IPS DF 6.9 (cell line): ENCODE results near the gene NOP53.
"Not testable (repeated sequence)": the region's sequence is repeated elsewhere in the genome, so short reads cannot be mapped to it uniquely, and the experiment has no call there.

Experiments
- DNase-seq: peaks from one replicate; pipeline ENCODE4 v3.0.0-alpha.2; 2013; ENCODE audit warnings: low read depth, low spot score
- H3K27ac ChIP-seq: one replicate; pipeline ENCODE4 v1.5.1; 2013; ENCODE audit warnings: low read length, control low read depth
- H3K27me3 ChIP-seq: 2 replicates; pipeline ENCODE4 v1.6.1; 2013; ENCODE audit warnings: mild to moderate bottlenecking, low read length; ENCODE audit not compliant: control insufficient read depth, insufficient read depth
- H3K36me3 ChIP-seq: 2 replicates; pipeline ENCODE4 v1.6.1; 2013; ENCODE audit warnings: low read length; ENCODE audit not compliant: control insufficient read depth, insufficient read depth
- H3K4me1 ChIP-seq: 2 replicates; pipeline ENCODE4 v1.6.1; 2013; ENCODE audit warnings: low read length; ENCODE audit not compliant: control insufficient read depth, insufficient read depth
- H3K4me3 ChIP-seq: 2 replicates; pipeline ENCODE4 v1.5.1; 2013; ENCODE audit warnings: mild to moderate bottlenecking, low read length
- H3K9me3 ChIP-seq: 2 replicates; pipeline ENCODE4 v1.6.1; 2013; ENCODE audit warnings: low read length, inconsistent platforms; ENCODE audit not compliant: control insufficient read depth, insufficient read depth
- WGBS: extraction: QIAGEN DNeasy Blood & Tissue Kit; methylation state at CpG from one replicate; pipeline ENCODE4 v1.1.7; 2013; ENCODE audit warnings: mixed read lengths, missing lambda C conversion rate; ENCODE audit not compliant: insufficient read length, insufficient coverage; 5-methylcytosine and 5-hydroxymethylcytosine counted together

NOP53 gene

DNA sequence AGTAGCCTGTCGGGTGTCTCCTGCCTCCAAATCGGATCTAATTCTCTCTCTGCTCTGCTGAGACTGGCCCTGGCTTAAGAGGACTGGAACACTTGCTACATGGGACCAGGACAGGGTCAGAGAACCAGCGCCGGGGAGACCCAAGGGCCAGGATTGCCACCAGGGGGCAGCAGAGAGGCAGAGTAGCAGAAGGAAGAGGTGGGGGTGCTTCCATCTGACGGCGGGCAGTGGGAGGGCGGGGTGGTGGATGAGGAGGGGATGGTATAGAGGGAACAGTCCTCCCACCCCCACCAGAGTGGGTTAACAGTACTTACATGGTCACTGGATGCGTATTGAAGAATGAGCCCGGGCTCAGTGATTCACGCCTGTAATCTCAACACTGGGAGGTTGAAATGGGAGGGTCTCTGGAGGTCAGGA is 45.1 kb downstream of the NOP53 start:
- DNase-seq, result no peak
- Histone ChIP-seq H3K27me3 (no peaks in the 10 kb centered on the region), H3K9me3 (no peaks in the 10 kb centered on the region), H3K4me3 (no peak overlapping the region), H3K36me3 (peaks cover 3% of the 10 kb centered on the region; the same call in 1 of the 2 replicates), H3K4me1 (no peaks in the 10 kb centered on the region), H3K27ac (no peak overlapping the region)
- WGBS, result no CpG with 5 or more reads among the region's 10 CpGs

DNA sequence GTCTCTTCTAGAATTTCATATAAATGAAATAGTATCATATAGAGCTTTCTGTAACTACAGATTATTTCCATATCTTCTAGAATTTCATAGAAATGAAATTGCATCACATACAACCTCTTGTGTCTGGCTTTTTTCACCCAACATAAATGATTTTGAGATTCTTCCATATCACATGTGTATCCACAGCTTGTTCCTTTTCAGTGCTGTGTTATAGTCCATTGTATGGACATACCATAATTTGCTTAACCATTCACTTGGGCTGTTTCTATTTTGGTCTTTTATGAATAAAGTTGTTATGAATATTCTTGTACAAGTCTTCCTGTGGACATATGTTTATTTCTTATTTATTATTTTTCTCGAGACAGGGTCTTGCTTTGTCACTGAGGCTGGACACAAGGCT is 47.3 kb downstream of the NOP53 start:
- DNase-seq, result no peak
- H3K4me1 ChIP-seq, result no peaks in the 10 kb centered on the region
- no peak overlapping the region for H3K27ac ChIP-seq
- H3K27me3 ChIP-seq, result no peaks in the 10 kb centered on the region
- no peaks in the 10 kb centered on the region for H3K36me3 ChIP-seq
- no CpG with 5 or more reads among the region's 1 CpG for WGBS
- no peaks in the 10 kb centered on the region for H3K9me3 ChIP-seq
- no peak overlapping the region for H3K4me3 ChIP-seq

DNA sequence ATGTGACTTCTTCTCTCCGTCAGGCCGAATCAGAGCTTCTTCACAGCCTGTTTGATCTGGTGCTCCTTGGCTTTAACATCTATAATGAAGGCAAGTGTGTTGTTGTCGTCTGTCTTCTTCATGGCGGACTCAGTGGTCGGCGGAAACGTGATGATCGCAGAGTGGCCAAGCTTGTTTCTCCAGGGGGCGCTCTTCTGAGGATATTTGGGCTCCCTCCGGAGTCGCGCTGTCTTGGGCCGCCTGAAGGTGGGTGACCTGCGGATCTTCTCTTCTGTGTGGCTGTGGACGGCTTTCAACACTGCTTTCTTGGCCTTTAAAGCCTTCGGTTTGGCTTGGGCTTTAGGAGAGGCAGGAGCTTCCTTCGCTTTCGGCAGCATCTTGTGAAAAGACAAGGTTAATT is 49.2 kb downstream of the NOP53 start:
- no peaks in the 10 kb centered on the region for H3K9me3 ChIP-seq
- WGBS, result no CpG with 5 or more reads among the region's 18 CpGs
- DNase-seq, result no peak
- H3K27ac ChIP-seq, result no peak overlapping the region
- no peaks in the 10 kb centered on the region for H3K27me3 ChIP-seq
- no peak overlapping the region for H3K4me3 ChIP-seq
- H3K36me3 ChIP-seq, result no peaks in the 10 kb centered on the region
- H3K4me1 ChIP-seq, result no peaks in the 10 kb centered on the region

DNA sequence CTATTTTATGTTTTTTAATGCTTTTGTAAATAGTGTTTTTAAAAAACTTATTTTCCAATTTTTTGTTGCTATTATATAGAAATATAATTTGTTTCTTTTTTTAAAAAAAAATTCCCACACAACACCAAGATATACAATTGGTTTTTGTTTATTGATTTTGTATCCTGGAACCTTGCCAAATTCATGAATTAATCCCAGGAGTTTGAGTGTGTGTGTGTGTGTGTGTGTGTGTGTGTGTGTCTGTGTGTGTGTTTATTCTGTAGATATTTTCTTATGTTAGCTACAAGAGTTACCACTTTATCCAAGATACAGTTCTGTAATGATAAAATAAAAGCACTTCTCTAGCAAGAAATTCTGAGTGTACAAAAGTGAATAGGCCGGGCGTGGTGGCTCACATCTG is 51.4 kb downstream of the NOP53 start:
- no peak overlapping the region for H3K4me3 ChIP-seq
- no CpG with 5 or more reads among the region's 2 CpGs for WGBS
- DNase-seq, result no peak
- no peak overlapping the region for H3K27ac ChIP-seq
- H3K36me3 ChIP-seq, result no peaks in the 10 kb centered on the region
- no peaks in the 10 kb centered on the region for H3K27me3 ChIP-seq
- no peaks in the 10 kb centered on the region for H3K9me3 ChIP-seq
- H3K4me1 ChIP-seq, result no peaks in the 10 kb centered on the region

DNA sequence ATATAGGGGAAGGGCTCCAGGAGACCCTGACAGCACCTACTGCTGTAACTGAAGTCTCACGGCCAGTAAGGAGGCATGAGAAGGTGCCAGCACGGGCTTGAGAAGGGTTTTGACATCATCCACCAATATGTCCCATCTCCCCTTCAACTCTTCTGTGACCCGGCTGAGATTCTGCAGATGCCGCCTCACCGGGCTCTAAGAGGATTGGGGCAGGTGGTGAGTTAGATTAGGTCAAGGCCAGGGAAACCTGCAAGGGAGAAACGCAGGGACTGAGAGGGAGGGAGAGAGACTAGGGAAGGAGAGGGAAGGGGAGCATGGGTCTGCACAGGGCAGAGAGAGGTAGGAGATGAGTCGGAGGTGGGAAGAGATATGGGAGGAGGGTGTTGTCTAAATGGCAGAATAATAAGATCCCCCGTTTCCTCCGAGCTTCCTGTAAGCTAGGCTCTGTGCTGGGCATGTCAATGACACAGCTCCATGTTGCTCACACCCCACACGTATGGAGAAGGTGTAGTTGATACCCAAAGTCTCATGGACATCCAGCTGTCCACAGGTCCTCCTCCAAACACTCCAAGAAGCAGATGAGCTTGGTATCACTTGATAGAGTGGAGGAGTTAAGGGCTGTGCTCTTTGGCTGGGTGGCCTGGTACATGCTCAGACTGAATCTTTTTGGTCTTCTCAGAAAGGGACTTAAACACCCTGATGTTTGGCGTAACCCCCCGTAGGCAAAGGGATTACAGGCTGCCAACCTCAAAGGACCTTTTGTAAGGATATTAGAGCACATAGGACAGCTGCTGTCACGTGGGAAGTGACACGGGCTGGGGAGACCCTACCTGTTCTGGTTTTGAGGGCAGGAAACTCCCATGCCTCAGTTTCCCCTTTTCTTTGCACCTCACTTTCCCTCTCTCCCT is 52.9 kb downstream of the NOP53 start:
- no peak for DNase-seq
- H3K36me3 ChIP-seq, result no peaks in the 10 kb centered on the region
- no peak overlapping the region for H3K27ac ChIP-seq
- no peaks in the 10 kb centered on the region for H3K4me1 ChIP-seq
- WGBS, result no CpG with 5 or more reads among the region's 14 CpGs
- H3K9me3 ChIP-seq, result no peaks in the 10 kb centered on the region
- no peak overlapping the region for H3K4me3 ChIP-seq
- H3K27me3 ChIP-seq, result no peaks in the 10 kb centered on the region

DNA sequence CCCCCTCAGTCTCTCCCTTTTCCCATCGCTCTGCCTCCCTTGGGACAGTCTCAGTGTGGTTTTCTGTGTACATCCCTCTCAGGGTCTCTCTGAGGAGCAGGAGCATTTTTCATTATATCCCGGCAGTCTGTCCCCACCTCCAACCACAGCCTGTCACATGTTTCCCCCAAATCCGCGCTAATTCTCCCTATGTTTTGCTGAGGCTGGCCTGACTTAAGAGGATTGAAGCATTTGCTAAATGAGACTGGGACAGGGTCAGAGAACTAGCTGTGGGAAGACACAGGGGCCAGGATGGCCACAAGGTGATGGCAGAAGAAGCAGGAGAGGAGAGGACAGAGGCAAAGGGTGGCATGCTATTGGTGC is 53.5 kb downstream of the NOP53 start:
- Histone ChIP-seq H3K4me3 (no peak overlapping the region), H3K9me3 (no peaks in the 10 kb centered on the region), H3K4me1 (no peaks in the 10 kb centered on the region), H3K36me3 (no peaks in the 10 kb centered on the region), H3K27ac (no peak overlapping the region), H3K27me3 (no peaks in the 10 kb centered on the region)
- DNase-seq, result no peak
- no CpG with 5 or more reads among the region's 4 CpGs for WGBS

DNA sequence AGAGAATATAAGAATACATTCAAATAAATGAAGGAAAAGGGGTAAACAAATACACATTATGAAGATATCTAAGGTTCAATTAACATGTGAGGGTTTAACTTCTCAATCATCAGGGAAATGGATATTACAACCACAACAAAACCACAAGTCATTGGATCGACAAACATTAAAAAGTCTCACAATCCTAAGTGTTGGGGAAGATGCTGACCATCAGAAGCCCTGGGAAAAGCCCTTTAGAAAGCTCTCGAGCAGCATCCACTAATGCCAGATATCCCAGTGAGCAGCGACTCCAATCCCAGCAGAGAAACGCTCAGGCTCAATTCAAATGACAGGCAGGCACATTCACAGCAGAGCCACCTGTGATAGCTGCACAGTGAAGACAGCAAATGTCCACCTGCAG is 55.9 kb downstream of the NOP53 start:
- no CpG with 5 or more reads among the region's 4 CpGs for WGBS
- Histone ChIP-seq H3K27ac (no peak overlapping the region), H3K27me3 (no peaks in the 10 kb centered on the region), H3K36me3 (no peaks in the 10 kb centered on the region), H3K9me3 (no peaks in the 10 kb centered on the region), H3K4me1 (no peaks in the 10 kb centered on the region), H3K4me3 (no peak overlapping the region)
- no peak for DNase-seq

DNA sequence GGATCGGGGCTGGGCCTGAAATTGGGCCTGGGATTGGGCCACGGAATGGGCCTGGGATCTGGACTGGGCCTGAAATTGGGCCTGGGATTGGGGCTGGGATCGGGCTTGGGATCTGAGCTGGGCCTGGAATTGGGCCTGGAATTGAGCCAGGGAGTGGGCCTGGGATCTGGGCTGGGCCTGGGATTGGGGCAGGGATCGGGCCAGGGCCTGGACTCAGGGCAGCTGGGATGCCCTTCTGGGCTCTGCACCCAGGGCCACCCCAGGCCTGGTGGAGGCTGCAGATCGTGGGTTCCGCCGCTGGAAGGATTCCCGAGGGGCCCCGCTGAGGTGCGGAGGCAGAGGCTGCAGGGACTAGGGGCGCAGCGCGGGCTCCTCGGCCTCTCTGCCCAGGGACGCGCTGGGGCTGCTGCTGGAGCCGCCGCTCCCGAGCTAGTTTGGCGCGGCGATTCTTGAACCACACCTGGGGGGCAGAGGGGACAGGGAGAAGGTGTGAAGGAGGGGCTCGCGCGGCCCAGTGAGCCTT is 57.2 kb downstream of the NOP53 start:
- H3K27me3 ChIP-seq, result no peaks in the 10 kb centered on the region
- no peaks in the 10 kb centered on the region for H3K36me3 ChIP-seq
- H3K4me1 ChIP-seq, result no peaks in the 10 kb centered on the region
- H3K27ac ChIP-seq, result no peak overlapping the region
- H3K4me3 ChIP-seq, result no peak overlapping the region
- no CpG with 5 or more reads among the region's 25 CpGs for WGBS
- no peak for DNase-seq
- H3K9me3 ChIP-seq, result no peaks in the 10 kb centered on the region

DNA sequence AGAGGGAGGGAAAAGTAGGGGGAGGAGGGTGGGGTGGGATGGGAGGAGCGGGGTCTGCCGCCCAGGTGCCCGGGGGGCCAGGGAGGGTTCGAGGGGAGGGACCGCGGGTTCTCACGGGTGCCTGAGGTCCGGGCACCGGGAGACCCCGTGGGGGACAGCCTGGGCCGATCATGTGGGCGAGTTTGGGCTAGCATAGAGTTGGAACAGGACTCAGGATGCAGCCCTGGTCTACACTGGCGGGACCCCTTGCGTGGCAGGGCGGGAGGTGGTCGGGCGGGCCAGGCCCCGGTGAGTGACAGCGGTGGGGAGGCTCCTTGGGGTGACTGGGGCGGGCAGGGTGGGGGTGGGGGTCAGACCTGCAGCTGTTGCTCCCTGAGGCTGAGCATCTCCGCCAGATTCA is 57.8 kb downstream of the NOP53 start:
- WGBS, result no CpG with 5 or more reads among the region's 21 CpGs
- H3K36me3 ChIP-seq, result not testable (repeated sequence)

DNA sequence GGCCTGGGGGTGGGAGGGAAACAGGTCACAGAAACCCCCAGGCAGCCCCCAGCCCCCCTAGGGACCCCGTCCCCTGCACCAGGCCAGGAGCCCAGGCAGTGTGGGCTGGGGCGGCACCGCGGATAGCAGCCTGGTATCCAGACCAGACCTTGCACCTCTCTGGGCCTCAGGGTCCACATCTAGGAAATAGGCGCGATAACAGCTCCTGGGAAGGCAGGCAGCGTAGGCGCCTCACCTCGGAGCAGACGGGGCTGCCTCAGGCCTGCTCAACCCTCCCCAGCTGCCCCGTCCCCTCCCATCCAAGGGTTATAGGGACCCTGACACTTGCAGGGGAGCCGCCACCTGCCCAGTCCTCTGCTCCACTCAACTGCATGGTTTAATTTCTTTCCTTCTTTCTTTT is 58.3 kb downstream of the NOP53 start:
- WGBS, result no CpG with 5 or more reads among the region's 12 CpGs
- H3K36me3 ChIP-seq, H3K27me3 ChIP-seq, DNase-seq, H3K9me3 ChIP-seq, H3K4me1 ChIP-seq, H3K4me3 ChIP-seq, H3K27ac ChIP-seq: not testable (repeated sequence)

More for the DNA sequence above, 57.8 kb downstream of the NOP53 start:
- not testable (repeated sequence) for H3K27me3 ChIP-seq, H3K4me3 ChIP-seq, H3K9me3 ChIP-seq, H3K4me1 ChIP-seq, H3K27ac ChIP-seq, DNase-seq

DNA sequence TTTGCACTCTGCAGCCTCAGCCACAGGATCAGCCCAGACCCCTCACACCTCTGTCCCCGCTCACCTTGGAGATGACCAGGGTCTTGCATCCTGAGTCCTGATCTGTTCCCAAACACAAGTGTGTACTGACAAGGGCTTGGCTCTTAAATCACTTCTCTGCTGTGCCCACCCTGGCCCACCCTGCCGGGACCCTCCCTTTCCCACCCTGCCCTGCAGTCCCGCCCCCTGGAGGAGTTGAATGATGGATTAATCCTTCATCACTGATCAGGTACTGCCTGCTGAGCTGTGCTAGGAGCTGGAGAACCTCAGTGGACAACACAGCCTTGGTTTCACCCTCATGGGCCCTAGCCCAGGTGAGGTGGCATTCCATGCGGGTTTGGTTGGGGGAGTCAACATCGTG is 59.1 kb downstream of the NOP53 start, which contains the start of gene TPRX1:
Gene TPRX1 (minus strand): TSS at position 101 of the 400 bp plus-strand sequence. CDS start 12 bp downstream, at position 89.
- not testable (repeated sequence) for H3K36me3 ChIP-seq, H3K4me3 ChIP-seq, H3K4me1 ChIP-seq, H3K9me3 ChIP-seq, DNase-seq, H3K27ac ChIP-seq, H3K27me3 ChIP-seq
- no CpG with 5 or more reads among the region's 5 CpGs for WGBS
